ENCODE measurements around the gene TMEM250.

DNA sequence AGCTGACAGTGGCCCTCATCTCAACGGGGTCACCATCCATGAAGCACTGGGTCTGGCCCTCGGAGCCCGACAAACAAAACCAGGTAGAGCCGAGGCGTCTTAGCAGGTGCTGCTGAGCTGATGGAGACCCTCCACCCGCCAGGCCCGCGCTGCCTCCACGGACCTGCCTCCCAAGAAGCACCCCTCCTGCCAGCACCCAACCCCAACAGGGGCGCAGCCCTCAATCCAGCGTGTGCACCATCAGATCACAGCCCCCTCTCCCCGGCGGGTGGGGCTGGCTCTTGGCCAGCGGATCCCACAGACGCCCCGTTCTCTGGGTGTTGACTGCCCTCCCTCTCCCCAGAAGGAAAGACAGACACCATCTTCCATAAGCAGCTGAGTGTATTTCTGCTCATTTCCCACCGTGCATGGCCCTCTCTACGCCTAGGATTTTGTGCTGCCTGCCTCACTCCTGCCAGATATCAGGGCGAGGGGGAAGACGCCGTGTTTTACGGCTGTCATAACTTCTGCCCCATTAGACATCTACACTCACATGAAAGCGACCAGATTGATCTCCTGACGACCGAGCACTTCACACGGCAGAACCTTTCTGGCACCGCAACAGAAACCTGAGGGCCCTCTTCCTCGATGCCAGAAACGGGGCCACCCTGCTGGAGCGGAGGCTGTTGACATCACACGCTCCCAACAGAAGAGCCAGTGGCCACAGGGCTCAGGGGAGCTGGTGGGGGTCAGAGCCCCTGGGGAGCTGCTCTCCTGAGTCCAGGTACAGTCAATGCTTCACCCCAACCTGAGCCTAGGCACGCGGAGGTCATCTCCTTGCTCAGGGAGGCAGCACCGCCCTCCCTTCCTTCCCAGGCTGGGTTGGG, 35.9 kb downstream of the TMEM250 start:
- TF ChIP-seq, protein P1, sequence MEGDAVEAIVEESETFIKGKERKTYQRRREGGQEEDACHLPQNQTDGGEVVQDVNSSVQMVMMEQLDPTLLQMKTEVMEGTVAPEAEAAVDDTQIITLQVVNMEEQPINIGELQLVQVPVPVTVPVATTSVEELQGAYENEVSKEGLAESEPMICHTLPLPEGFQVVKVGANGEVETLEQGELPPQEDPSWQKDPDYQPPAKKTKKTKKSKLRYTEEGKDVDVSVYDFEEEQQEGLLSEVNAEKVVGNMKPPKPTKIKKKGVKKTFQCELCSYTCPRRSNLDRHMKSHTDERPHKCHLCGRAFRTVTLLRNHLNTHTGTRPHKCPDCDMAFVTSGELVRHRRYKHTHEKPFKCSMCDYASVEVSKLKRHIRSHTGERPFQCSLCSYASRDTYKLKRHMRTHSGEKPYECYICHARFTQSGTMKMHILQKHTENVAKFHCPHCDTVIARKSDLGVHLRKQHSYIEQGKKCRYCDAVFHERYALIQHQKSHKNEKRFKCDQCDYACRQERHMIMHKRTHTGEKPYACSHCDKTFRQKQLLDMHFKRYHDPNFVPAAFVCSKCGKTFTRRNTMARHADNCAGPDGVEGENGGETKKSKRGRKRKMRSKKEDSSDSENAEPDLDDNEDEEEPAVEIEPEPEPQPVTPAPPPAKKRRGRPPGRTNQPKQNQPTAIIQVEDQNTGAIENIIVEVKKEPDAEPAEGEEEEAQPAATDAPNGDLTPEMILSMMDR (IDR thresholded peaks at IDR 0.05) = no peak
- TF ChIP-seq FOXM1 (IDR thresholded peaks at IDR 0.05; ENCODE audit: low read depth) (no peak), MXI1 (IDR thresholded peaks at IDR 0.05; ENCODE audit: low read depth, low read length) (no peak), MEF2A (IDR thresholded peaks at IDR 0.05; ENCODE audit: borderline replicate concordance, low read depth) (no peak)

Data from SK-N-SH (cell line).